ENCODE data around the gene AHNAK2.

AHNAK2 gene

GRCh38 chr14:104931771-104932675 is 46.2 kb downstream of the AHNAK2 start:
- no peak for DNase-seq (ENCODE audit: low read depth, low spot score)
- POLR2A ChIA-PET: interaction anchor here (1.2 kb wide), 1 partner anchor 41 kb away, joined by 5 read pairs; no protein-coding TSS in a partner anchor
- H3K4me3 ChIP-seq (ENCODE audit: low read depth, low read length): no peak overlapping the region
- TF ChIP-seq CTCF (IDR thresholded peaks at IDR 0.05; ENCODE audit: insufficient read depth, low read length, missing control alignments): no peak
- CTCF ChIA-PET: interaction anchor here (0.8 to 2.2 kb wide), 9 partner anchors 11 to 114 kb away, joined by 3 to 15 read pairs (median 5); no protein-coding TSS in a partner anchor

- CTCF ChIA-PET: interaction anchor here (0.9 kb wide), 1 partner anchor 15 kb away, joined by 3 read pairs; no protein-coding TSS in a partner anchor
- POLR2A ChIA-PET: no interaction called here
- no peak for DNase-seq (ENCODE audit: low read depth, low spot score)
- H3K4me3 ChIP-seq (ENCODE audit: low read depth, low read length): no peak overlapping the region
- no peak for TF ChIP-seq CTCF (IDR thresholded peaks at IDR 0.05; ENCODE audit: insufficient read depth, low read length, missing control alignments)
Observed at GRCh38 chr14:104931304-104931770, 46.8 kb downstream of the AHNAK2 start.

GRCh38 chr14:104930526-104931303 is 47.5 kb downstream of the AHNAK2 start:
- no peak for TF ChIP-seq CTCF (IDR thresholded peaks at IDR 0.05; ENCODE audit: insufficient read depth, low read length, missing control alignments)
- CTCF ChIA-PET: interaction anchor here (0.9 kb wide), 1 partner anchor 14 kb away, joined by 3 read pairs; no protein-coding TSS in a partner anchor
- DNase-seq (ENCODE audit: low read depth, low spot score): no peak
- H3K4me3 ChIP-seq (ENCODE audit: low read depth, low read length): no peak overlapping the region
- POLR2A ChIA-PET: no interaction called here

- TF ChIP-seq CTCF (IDR thresholded peaks at IDR 0.05; ENCODE audit: insufficient read depth, low read length, missing control alignments): no peak
- POLR2A ChIA-PET: no interaction called here
- no peak overlapping the region for H3K4me3 ChIP-seq (ENCODE audit: low read depth, low read length)
- CTCF ChIA-PET: interaction anchor here (1.1 kb wide), 1 partner anchor 33 kb away, joined by 4 read pairs; no protein-coding TSS in a partner anchor
- no peak for DNase-seq (ENCODE audit: low read depth, low spot score)
Observed at GRCh38 chr14:104929268-104930230, 48.6 kb downstream of the AHNAK2 start.

- DNase-seq (ENCODE audit: low read depth, low spot score): no peak
- CTCF ChIA-PET: interaction anchor here (1.1 to 1.3 kb wide), 3 partner anchors 12 to 117 kb away, joined by 3 to 4 read pairs (median 4); no protein-coding TSS in a partner anchor
- POLR2A ChIA-PET: no interaction called here
- TF ChIP-seq CTCF (IDR thresholded peaks at IDR 0.05; ENCODE audit: insufficient read depth, low read length, missing control alignments): no peak
- H3K4me3 ChIP-seq (ENCODE audit: low read depth, low read length): no peak overlapping the region
Observed at GRCh38 chr14:104928391-104929133, 49.6 kb downstream of the AHNAK2 start.
